ENCODE results near the gene MYCL. TPM values are rescaled to one million over a fixed set of nuclear protein-coding genes. Genes with fewer than 3 reads are reported as not detected.

The MYCL gene
- total and polyA plus RNA-seq, 2 of the 13 experiments (the other 11 are each of a cell fraction or from before 2014, with no cell fraction given), result 0.31 to 1.7 TPM

GRCh38 chr1:39919545-39919944, 17.8 kb upstream of the MYCL start:
- no TSS peak for BruUV-seq (replicated peaks)
- 15% methylated on average over 3 of the region's 3 CpGs for WGBS (ENCODE audit: low lambda C conversion rate)
- Histone ChIP-seq H3K4me3 (replicated peaks in 1 of 3; ENCODE audit: insufficient read depth in 1 of 3, low read depth in 2 of 3, low read length in 3 of 3) (no peak overlapping the region), H3K27me3 (ENCODE audit: control insufficient read depth in 1 of 2, insufficient read depth in 2 of 2, low read length in 2 of 2) (peaks cover 0 to 13% of the 10 kb centered on the region in 2 experiments; a peak in 3 of 5 replicates), H2AFZ (ENCODE audit: low read length) (no peak overlapping the region), H3K27ac (ENCODE audit: extremely low read length, insufficient read depth, low read length) (no peak overlapping the region), H3K4me1 (ENCODE audit: insufficient read depth, low read length) (peaks cover 14% of the 10 kb centered on the region), H3K36me3 (replicated peaks in 1 of 2; ENCODE audit: control insufficient read depth in 1 of 2, insufficient read depth in 2 of 2, low read length in 2 of 2) (no peaks in the 10 kb centered on the region), H3K9ac (ENCODE audit: insufficient read depth, low read depth, low read length) (no peak overlapping the region), H3K4me2 (ENCODE audit: low read depth, low read length) (no peak overlapping the region), H3K9me3 (ENCODE audit: low read length) (no peaks in the 10 kb centered on the region), H4K20me1 (ENCODE audit: insufficient read depth, low read length) (no peaks in the 10 kb centered on the region), H3K79me2 (ENCODE audit: insufficient read depth, low read length) (no peaks in the 10 kb centered on the region)
- FAIRE-seq, result peak; percentile 52
- CTCF ChIA-PET (ENCODE audit: low intra/inter-chr PET ratio, low total read pairs), result interaction anchor here (1.1 to 3.2 kb wide), 3 partner anchors 50 to 113 kb away, joined by 4 to 36 read pairs (median 8); no protein-coding TSS in a partner anchor
- intact Hi-C loops (cut with micrococcal nuclease; ENCODE audit: unreplicated experiment), result loop anchor here (10.0 kb wide), 1 partner anchor 115 kb away; no protein-coding TSS in a partner anchor
- in situ Hi-C loops (cut with HindIII; ENCODE audit: extremely low pct_ligation_motif_present, low pct_unique_long_range_greater_than_20kb), result loop anchor here (5.0 kb wide), 1 partner anchor 53 kb away; no protein-coding TSS in a partner anchor
- peak; percentile 61 for DNase-seq (ENCODE audit: low spot score)
- peak; percentile 86 for ATAC-seq
- POLR2A ChIA-PET, result interaction anchor here (1.0 to 1.2 kb wide), 2 partner anchors 53 to 121 kb away, joined by 3 read pairs; no protein-coding TSS in a partner anchor
- TF ChIP-seq GATAD2A (CRISPR knock-in tag; IDR thresholded peaks at IDR 0.05) (no peak), STAG1 (CRISPR knock-in tag; IDR thresholded peaks at IDR 0.05) (peak; percentile 87), THAP9 (CRISPR knock-in tag; IDR thresholded peaks at IDR 0.05; ENCODE audit: borderline replicate concordance) (no peak), CTCF (CRISPR knock-in tag; IDR thresholded peaks at IDR 0.05) (peak; percentile 82), MTA1 (CRISPR knock-in tag; IDR thresholded peaks at IDR 0.05; ENCODE audit: borderline replicate concordance) (no peak), XRCC5 (optimal IDR thresholded peaks at IDR 0.05; ENCODE audit: low read length) (peak; percentile 44), SMC3 (IDR thresholded peaks at IDR 0.05; ENCODE audit: low read length) (peak; percentile 83; the same call in 1 of the 2 replicates), RAD21 (CRISPR knock-in tag; IDR thresholded peaks at IDR 0.05) (peak; percentile 72; the same call in 1 of the 2 replicates)
- TF ChIP-seq, protein P1, sequence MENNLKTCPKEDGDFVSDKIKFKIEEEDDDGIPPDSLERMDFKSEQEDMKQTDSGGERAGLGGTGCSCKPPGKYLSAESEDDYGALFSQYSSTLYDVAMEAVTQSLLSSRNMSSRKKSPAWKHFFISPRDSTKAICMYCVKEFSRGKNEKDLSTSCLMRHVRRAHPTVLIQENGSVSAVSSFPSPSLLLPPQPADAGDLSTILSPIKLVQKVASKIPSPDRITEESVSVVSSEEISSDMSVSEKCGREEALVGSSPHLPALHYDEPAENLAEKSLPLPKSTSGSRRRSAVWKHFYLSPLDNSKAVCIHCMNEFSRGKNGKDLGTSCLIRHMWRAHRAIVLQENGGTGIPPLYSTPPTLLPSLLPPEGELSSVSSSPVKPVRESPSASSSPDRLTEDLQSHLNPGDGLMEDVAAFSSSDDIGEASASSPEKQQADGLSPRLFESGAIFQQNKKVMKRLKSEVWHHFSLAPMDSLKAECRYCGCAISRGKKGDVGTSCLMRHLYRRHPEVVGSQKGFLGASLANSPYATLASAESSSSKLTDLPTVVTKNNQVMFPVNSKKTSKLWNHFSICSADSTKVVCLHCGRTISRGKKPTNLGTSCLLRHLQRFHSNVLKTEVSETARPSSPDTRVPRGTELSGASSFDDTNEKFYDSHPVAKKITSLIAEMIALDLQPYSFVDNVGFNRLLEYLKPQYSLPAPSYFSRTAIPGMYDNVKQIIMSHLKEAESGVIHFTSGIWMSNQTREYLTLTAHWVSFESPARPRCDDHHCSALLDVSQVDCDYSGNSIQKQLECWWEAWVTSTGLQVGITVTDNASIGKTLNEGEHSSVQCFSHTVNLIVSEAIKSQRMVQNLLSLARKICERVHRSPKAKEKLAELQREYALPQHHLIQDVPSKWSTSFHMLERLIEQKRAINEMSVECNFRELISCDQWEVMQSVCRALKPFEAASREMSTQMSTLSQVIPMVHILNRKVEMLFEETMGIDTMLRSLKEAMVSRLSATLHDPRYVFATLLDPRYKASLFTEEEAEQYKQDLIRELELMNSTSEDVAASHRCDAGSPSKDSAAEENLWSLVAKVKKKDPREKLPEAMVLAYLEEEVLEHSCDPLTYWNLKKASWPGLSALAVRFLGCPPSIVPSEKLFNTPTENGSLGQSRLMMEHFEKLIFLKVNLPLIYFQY (CRISPR knock-in tag; IDR thresholded peaks at IDR 0.05; ENCODE audit: borderline replicate concordance), result no peak
- TF ChIP-seq, protein P2, sequence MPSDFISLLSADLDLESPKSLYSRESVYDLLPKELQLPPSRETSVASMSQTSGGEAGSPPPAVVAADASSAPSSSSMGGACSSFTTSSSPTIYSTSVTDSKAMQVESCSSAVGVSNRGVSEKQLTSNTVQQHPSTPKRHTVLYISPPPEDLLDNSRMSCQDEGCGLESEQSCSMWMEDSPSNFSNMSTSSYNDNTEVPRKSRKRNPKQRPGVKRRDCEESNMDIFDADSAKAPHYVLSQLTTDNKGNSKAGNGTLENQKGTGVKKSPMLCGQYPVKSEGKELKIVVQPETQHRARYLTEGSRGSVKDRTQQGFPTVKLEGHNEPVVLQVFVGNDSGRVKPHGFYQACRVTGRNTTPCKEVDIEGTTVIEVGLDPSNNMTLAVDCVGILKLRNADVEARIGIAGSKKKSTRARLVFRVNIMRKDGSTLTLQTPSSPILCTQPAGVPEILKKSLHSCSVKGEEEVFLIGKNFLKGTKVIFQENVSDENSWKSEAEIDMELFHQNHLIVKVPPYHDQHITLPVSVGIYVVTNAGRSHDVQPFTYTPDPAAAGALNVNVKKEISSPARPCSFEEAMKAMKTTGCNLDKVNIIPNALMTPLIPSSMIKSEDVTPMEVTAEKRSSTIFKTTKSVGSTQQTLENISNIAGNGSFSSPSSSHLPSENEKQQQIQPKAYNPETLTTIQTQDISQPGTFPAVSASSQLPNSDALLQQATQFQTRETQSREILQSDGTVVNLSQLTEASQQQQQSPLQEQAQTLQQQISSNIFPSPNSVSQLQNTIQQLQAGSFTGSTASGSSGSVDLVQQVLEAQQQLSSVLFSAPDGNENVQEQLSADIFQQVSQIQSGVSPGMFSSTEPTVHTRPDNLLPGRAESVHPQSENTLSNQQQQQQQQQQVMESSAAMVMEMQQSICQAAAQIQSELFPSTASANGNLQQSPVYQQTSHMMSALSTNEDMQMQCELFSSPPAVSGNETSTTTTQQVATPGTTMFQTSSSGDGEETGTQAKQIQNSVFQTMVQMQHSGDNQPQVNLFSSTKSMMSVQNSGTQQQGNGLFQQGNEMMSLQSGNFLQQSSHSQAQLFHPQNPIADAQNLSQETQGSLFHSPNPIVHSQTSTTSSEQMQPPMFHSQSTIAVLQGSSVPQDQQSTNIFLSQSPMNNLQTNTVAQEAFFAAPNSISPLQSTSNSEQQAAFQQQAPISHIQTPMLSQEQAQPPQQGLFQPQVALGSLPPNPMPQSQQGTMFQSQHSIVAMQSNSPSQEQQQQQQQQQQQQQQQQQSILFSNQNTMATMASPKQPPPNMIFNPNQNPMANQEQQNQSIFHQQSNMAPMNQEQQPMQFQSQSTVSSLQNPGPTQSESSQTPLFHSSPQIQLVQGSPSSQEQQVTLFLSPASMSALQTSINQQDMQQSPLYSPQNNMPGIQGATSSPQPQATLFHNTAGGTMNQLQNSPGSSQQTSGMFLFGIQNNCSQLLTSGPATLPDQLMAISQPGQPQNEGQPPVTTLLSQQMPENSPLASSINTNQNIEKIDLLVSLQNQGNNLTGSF (CRISPR knock-in tag; IDR thresholded peaks at IDR 0.05), result no peak
